Right kidney (tissue), 9 donors: ENCODE measurements around the gene ZBTB17.
A peak's percentile ranks its signal among the peaks of the same experiment; 100 is the strongest.
"Not testable (repeated sequence)": the region's sequence is repeated elsewhere in the genome, so short reads cannot be mapped to it uniquely, and the experiment has no call there.

Source experiments
- DNase-seq: peaks from one replicate; pipeline ENCODE4 v3.0.0-alpha.2; 2016
- long read RNA-seq, 8 donors: transcript quantifications; one replicate each; lab custom pipeline, GENCODE V29; 2026

The ZBTB17 gene
- long read RNA-seq, donor 1, partial matches to known transcripts, result 0 of 3 reads
- long read RNA-seq, donor 1, other reads (novel, unspliced or antisense), result 0 of 3 reads
- long read RNA-seq, donor 2, partial matches to known transcripts, result 0 of 5 reads
- long read RNA-seq, donor 2, other reads (novel, unspliced or antisense), result 0 of 5 reads
- long read RNA-seq, donor 3, partial matches to known transcripts, result 0 of 1 reads
- long read RNA-seq, donor 3, other reads (novel, unspliced or antisense), result 0 of 1 reads
- long read RNA-seq, donor 4, partial matches to known transcripts, result 0 of 3 reads
- long read RNA-seq, donor 4, other reads (novel, unspliced or antisense), result 0 of 3 reads
- long read RNA-seq, donor 5, partial matches to known transcripts, result 5 of 6 reads
- long read RNA-seq, donor 5, other reads (novel, unspliced or antisense), result 0 of 6 reads
- long read RNA-seq, donor 6, partial matches to known transcripts, result 0 of 4 reads
- long read RNA-seq, donor 6, other reads (novel, unspliced or antisense), result 0 of 4 reads
- long read RNA-seq, donor 7, partial matches to known transcripts, result 0 of 4 reads
- long read RNA-seq, donor 7, other reads (novel, unspliced or antisense), result 0 of 4 reads
- long read RNA-seq, donor 8, partial matches to known transcripts, result 0 of 3 reads
- long read RNA-seq, donor 8, other reads (novel, unspliced or antisense), result 0 of 3 reads

DNA sequence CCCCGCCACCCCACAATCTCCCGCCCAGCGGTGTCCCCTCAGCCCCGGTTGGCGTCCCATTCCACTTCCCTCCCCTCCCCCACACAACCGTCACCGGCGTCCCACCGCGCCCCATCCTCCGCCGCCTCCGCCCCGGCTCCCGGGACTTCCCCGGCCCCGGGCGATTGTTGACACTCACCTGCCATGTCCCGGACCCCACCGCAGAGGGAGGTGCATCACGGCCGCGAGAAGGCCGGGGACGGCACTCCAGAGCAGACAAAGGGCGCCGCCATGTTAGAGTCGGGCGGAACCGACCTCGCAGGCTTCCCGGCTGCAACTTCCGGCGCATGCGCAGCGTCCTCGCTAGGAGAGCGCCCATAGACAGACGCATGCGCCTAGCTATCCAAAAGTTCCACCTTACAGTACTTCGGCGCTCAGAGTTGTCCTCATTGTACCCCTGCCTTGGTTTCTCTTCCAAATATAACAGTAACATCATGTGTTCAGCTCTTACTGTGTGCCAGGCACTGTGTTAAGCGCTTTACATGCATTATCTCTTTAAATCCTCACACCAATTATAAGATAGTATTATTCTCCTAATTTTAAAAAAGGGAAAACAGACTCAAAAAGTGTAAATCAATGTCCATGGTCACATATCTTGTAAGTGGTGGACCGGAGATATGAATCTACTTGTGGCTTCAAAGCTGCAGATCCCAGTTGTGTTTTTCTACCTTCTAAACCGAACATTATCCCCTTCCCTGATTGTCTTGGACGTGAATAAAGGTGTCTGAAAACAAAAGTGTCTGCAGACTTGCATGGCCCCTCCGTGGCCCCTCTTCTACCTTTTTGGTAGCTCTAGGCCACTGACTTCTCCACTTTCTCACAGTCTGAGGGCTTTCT, at the start of gene ZBTB17:
Gene ZBTB17, minus strand, starts transcription at position 297 of the 876 bp plus-strand sequence. CDS start 27,606 bp downstream, outside the sequence.
- peak; percentile 89 for DNase-seq

DNA sequence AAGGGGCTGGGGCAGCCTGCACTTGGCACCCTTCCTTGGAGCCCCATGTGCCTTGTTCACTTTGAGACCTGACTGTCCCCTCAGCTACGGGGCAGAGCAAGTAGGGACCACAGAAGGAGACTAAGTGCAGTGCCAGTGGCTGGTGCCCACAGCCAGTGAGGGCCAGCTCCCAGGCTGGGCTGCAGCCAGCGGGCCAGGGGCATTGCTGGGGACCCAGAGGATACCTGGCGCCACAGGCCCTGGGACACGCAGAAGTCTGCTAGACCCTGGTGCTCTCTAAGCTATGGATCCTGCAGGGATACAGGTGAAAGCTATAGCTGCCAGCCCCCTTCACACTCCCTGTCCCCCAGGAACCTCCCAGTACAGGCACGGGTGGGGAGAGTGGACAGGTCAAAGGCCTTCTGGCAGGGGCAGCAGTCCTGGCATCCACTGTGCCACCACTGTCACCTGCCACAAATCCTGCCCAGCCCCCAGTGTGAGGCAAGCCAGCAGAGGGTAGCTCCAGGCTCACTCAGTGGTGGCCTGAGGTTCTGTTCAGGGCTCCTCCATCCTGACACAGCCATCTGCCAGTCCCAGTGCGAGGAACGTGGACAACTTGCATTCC, 47.3 kb upstream of the ZBTB17 start:
- DNase-seq, result no peak

DNA sequence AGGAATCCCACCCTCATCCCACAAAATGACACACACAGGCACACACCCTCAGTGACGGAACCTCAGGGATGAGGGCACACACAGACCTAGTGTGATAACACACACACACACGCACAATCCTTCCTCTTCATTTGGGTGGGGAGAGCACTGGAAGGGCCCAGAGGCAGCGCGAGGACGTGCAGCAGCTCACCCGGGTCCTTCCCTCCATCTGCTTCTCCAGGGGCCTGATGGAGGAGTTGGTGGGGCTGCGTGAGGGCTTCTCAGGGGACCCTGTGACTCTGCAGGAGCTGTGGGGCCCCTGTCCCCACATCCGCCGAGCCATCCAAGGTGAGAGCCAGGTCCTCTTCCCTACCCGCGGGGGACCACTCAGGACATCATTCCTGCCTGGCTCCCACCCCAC, 46.5 kb upstream of the ZBTB17 start:
- DNase-seq, result no peak

DNA sequence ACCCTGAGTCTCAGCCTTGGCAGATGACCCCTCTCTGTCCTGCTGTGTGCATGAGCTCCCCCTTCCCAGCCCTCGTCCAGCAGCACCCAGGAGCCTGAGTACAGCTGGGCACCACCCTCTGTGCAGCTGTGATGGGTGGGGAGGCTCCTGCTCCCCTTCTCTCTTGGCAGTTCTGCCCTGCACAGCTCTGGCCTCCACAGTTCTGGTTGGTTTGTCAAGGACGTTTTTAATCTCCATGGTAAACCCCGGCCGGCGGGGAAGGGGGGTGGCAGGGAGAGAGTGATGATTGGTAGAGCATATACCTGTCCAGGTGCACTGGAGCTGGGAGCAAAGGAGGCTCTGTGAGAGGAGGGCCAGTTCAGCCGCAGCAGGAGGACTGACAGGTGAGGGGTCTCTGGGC, 45.8 kb upstream of the ZBTB17 start, which contains the start of gene CLCNKA:
Gene CLCNKA, plus strand, starts transcription at position 356 of the 400 bp plus-strand sequence. CDS start 584 bp downstream, outside the sequence.
- peak; percentile 39 for DNase-seq

DNA sequence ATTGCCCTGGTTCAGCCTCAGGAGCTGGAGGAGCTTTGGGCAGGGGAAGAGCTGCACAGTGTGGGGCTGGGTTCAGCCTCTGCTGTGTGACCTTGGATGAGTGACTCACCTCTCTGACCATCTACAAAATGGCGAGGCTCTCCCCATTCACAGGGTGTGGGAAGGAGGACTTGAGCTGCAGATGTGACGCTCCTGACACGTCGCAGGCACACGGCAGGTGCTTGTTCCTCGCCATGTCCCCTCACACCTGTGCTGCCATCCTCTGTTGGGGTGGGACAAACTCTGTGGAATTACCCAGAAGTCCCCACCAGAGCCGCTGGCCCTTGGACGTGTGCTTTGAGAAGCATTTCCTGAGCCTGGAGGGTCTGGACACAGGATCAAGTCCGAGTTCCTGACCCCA, 45.0 kb upstream of the ZBTB17 start:
- DNase-seq, result not testable (repeated sequence)

DNA sequence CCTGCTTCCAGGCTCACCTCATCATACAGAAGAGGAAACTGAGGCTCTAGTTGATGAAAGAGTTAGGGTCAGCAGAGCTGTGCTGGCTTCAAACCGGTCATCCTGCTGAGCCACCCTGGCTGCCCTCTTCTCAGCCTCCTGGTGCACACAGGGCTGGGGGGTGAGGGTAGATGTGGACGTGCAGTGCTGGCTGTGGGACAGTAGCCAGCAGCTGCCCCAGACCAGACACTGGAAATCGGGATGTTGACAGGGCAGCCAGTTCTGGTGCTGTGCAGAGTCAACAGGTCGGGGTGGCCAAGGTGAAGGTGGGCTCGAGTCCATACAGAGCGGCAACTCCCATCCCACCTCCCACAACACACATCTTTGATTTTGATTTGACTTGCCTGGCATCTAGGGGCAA, 44.4 kb upstream of the ZBTB17 start:
- no peak for DNase-seq

DNA sequence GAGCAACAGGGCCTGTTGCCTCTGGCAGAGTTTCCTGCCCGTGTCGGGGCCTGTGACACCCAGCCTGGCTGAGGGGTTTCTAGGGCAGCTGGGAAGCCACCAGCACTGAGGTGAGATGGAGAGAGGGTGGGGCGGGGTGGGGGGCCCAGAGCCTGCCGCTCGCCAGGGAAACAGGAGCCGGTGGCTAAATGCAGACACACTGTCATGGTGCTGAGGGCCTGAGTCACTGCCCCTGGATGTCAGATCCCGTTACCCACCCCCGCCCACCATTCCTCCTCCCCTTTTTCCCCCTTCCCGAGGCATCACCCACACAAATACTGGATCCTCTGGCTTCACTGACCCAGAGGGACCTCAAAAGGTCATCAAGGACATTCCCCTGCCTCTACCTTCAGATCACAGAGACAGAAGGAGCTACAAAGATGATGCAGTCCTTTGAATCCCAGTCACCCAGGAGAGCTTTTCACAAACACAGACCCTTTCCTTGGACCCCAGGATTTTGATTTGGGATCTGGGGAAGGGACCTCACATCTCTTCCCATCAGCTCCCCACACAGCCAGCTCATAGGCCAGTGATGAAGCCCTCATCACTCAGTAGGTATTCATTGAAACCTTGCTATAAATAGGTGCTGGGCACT, 43.9 kb upstream of the ZBTB17 start:
- no peak for DNase-seq

DNA sequence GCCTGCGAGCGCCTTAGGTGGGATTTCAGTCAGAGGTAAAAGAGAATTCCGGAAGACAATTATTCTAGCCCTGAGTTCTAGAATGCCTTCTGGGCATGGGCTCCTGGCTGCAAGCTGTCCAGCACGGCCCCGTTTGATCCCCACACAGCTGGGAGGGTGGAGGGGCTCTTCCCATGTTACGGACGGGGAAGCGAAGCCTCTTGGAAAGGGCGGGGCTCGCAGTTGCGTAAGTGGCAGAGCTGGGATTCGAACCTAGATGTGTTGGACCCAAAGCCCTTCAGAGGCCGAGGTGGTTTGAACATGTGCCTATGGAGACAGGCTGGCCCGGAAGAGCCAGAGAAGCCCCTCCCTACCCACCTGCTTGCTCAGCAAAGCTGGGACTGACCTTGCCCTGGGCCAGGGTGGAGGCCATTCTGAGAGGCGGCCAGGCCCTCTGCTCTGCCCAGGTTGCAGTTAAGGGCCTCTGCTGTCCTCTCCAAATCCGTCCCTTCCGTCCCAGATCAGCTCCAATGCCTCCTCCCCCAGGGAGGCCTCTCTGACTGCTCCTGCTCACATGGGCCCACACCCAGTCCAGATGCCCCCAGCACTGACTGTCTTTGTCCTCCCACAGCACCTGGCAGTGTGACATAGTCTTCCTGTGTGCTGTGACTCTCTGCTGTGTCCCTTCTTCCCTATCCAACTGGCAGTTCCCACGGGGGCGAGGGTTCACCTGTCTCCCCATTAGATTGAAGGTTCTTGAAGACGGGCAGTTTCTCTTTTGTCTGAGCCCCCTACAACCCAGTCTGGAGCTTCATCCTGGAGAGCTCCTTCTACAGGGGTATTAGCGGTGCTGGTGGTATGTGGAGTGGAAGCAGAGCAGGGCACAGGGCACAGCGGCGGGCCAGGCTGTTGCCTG, 43.1 kb upstream of the ZBTB17 start:
- DNase-seq, result peak; percentile 32

DNA sequence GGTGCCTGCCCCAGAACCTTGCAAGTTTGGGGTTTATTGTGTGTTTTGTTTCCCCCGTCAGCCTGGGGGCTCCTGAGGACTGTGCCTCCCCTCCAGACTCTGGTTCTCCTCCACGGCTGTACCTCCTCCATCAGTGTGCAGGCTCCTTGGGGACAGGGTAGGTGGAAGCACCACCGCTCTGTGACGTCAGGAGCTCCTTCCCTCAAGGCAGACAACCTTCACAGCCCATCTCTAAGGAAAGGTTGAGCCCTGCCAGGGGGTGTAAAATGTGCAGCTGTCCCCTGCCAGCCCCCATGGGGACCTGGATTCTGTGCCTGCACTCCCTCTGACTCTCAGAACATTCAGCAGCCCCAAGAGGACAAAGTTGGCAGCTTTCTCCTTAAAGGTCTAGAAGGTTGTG, 42.4 kb upstream of the ZBTB17 start:
- DNase-seq, result no peak

DNA sequence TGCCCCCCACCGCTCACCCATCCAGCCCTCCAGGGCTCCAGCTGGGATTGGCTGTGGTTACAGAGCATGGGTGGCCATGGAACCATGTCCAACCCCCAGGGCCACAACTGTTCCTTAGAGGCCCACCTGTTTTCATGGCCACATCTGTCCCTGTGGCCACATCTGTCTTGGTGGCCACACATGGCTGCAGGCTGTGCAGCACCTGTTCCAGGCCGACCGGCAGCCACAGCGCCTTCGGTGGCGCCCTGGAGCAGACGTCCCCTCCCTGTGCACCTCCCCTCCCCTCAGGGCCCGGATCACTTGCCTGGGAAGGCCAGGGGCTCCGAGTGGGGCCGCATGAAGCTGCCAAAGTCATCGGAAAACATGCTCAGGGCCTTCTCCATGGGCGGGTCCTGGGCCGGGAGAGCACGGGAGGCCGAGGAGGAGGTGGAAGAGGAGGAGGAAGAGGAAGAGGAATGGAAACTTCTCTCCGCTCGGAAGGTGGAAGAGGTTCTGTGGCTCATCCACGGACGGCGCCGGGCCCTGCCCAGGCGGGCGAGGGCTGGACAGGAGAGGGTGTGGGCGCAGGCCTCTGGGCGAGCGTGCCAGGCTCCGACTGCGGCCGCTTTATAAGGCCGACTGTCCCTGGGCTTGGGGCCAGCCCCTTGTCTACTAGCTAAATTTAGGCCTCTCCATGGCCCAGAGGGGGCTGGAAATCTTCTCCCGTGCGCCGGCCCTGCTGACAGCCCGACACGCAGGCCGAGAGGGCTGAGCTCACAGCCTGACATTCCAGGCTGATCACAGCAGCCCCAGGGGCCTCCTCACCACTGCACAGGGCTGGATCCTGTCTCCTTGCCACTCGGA, 41.8 kb upstream of the ZBTB17 start, which contains the start of gene HSPB7:
Gene HSPB7, minus strand, starts transcription at position 583 of the 843 bp plus-strand sequence. Its CDS starts 80 bp downstream, at position 503.
- DNase-seq, result peak; percentile 76

DNA sequence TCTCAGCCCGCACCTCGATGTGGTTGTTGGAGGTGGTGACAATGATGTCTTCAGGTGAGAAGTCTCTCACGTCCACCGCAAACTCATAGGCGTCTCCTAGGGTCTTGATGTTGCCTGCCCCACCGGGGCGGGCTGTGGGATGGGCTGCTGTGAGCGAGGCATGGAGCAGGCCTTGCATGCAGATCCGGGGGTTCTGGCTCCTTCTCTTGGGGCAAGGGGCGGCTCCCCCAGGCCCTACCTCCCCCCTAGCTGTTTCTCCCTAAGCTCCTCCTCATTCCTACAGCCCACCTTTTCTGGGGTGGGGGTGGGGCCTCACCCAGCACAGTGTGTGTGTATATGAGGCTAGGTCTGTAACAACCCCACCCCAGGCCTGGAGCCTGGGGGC, 41.2 kb upstream of the ZBTB17 start:
- DNase-seq, result peak; percentile 23

DNA sequence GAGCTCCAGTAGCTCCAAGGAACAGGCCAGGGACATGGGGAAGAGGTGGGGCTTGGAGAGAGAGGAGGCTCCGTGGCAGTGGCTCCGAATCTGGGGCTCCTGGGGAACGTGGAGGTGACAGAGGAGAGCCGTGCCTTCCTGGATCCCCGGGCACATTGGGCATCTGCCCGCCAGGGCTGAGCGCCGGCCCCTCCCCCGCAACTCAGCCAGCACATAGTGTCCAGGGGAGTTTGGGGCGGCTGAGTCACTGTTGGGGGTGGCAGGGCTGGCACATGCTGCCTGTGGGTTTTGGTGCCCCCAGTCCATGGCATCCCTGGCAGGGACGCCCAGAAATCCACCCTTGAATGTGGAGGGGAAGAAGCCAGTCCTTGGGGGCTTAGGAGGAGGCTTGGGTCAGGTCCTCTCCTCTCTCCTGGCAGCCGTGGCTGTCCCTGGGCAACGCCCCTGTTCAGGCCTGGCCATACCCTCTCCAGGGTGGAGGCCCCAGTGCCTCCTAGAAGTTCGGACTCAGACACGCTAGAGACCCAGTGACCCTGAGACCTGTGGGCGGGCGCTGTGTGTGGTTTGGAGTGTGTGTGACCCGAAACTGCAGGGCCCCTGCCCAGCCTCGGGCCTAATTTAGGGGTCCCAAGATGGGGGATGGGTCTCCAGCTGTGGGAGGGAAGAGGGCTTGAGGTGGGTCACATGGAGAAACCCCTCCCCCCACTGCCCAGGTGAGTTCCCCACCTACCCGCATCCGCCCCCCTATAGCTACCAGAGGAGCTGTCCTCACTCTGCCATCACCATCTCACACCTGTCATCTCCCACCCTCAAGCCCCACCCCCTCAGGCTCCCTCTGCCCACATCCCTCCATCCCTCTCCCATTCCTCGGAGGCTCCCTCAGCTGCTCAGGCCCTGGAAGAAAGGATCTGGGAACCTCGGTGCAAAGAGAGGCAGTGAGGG, 40.3 kb upstream of the ZBTB17 start:
- no peak for DNase-seq

DNA sequence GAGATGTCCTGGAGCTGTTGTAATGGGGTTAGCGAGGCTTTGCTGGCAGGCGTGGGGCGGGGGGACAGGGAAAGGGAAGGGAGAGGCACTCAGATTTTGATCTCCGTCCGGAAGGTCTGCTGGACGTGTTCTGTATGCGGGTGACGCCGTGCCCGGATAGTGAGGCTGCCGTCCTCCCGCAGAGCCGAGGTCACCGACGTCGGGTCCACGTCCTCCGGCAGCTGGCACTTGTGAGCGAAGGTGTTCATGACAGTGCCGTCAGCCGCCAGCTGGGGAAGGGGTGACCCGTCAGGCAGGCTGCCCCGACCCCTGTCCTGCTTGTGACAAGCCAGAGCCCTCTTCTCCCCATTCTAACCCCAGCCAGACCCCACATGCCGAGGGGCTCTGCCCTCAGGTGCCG, 39.6 kb upstream of the ZBTB17 start:
- DNase-seq, result no peak

DNA sequence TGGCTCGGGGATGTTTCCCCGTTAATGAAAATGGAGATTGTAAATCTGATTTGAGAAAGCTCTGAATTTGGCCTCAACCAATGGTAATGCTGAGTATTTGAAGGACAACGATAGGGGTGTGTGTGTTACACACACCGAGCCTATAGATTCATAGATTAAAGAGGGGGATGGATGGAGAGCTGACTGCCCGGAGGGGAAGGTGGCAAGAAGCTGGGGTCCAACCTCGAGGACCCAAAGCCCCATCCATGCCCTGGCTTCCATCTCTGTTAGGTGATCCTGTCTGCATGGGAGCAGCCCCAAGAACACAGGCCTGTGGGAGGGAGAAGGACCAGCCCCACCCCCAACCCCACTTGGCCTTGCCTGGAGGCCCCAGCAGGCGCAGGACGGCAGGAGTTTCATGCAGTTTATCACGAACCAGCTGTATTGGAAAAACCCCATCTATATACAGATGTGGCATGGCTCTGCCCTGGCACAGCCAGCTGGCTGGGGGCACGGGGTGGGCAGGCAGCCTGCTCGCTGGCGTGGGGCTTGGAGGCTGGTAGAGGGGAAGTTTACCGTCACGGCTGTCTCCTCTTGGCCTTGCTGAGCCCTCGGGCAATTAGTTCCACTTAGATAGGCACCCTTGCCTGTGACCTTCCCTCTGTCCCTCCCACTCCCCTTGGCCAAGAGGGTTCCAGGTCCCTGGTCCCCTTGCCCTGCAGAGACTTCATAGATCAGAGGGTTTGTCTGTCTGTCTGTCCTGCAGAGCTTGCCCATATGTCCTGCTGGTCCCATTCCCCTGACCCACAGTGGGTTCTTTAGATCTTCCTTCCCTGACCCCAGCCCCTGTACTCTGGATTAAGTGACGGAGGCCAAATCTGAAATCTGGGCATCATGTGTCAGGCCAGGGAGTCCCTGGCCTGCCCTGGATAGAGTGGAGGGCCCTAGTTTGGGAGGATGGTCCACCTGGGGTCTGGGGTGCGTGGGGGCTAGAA, 38.9 kb upstream of the ZBTB17 start:
- peak; percentile 38 for DNase-seq

DNA sequence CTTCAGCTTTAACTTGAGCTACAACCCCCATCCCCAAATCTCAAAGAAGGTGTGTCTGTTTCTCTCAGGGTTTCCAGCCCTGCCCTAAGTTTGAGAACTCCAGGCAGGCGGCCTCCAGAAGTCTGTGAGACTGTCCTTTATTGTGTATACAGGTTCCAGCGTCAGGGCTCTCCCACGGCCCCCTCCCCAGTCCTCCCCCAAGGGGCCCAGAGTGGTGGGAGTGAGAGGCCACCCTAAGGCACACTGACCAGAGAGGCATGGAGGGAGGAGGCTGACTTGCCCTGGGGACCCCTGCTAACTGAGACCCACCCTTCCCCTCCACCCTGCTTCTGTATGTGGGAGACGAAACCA, 38.0 kb upstream of the ZBTB17 start:
- DNase-seq, result no peak

DNA sequence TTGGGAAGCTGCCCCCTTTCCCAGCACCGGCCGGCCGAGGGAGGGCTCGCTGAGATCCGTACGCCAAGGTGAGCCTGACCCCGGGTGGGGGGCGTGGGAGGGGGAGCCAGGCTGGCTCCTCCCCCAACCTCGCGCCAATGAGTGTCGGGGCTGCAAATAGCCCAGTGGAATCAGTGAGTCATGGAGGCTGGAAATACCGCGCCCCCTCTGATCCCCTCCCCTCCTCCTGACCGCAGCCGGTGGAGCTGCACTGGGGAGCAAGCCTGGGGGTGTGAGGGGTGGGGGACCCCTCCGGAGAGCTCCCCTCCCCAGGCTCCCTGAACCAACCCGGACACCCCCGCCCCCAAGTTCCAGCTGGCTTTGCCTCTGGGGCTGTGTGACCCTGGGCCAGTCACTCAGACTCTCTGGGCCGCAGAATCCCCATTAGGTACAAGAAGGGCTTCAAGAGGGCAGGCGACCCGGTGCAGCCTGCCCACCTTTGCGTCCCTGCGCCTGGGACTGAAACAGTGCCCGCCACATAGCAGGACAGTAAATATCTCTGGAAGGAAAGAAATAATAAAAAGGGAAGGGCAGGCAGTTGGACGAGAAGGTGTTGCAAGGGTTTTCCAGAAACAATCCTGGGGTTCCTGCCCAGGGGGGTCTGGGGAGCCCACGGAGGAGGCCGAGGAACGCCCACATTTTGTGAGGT, 37.5 kb upstream of the ZBTB17 start:
- no peak for DNase-seq
